CD4-positive, alpha-beta T cell treated with Interleukin-6 at 100 ng/mL for 8 hours (primary cell): Measurements from ENCODE around the gene CADM1.
A peak's percentile ranks its signal among the peaks of the same experiment; 100 is the strongest.

ENCODE experiments used
- DNase-seq: peaks from one replicate; pipeline ENCODE4 v3.0.0-alpha.2; 2020; ENCODE audit warnings: mixed read lengths, low spot score

The CADM1 gene

DNA sequence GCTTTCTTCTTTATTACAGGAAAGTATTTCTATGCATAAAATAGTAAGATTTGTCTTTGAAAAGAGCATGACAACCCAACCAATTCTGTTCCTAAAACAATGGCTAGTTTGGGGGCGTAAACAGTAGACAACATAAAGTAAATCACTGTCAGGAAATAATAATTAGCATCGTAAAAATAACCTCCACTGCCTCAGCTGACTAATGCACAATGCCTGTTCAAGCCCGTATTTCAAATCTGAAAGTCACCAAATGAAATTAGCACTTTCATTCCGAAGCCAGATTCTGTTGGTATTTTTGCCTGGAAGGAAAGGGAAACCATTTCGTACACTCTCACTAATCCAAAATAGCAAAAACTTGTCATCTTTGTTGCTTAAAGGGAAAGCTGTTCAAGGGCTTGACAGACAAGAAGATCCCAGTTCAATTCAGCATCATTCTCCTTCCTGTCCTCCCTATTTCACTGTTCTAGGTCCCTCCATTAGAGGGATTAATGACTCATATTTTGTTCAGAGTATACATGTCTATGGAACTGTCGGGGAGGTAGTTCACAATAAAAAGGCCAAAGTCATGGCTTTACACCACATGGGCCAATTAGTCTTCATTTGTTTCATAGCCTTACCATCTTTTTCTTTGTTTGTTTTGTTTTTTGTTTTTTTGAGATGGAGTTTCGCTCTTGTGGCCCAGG, 154.7 kb downstream of the CADM1 start:
- no peak for DNase-seq

DNA sequence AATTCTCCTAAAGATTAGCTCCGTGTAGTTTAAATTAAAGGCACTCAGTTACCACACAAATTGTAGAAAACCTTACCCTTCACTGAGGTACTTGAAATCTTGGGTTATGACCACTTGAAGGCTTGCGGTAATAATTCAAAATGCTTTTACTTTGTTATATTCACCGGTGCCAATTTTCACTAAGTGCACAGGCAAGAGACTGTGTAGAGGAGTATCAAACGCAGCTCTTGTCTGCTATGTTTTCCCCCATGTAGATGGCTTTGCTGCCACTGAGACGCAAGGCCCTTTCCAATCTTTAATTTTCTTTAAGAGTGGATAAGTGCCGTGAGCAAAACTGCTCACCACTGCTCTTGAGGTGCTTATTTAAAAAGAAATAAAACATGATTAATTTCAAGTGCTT, 155.8 kb downstream of the CADM1 start:
- DNase-seq, result no peak

DNA sequence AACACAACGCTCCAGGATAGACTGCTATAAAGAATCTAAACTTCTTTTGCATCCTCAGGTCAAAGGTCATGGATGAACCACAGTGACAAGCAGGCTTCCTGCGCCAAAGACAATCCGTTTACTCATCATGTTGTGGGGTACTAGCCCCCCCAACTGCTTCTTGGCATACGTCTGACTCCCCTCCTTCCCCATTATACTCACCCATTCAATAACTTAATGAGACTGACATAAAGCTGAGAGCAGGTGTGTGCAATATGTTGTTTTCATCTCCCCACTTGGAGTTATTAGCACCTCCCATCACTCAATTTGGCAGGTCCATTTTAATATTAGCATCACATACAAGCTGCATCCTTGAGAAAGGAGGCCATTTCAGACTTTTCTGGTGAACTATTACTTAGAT, 157.1 kb downstream of the CADM1 start:
- DNase-seq, result no peak

DNA sequence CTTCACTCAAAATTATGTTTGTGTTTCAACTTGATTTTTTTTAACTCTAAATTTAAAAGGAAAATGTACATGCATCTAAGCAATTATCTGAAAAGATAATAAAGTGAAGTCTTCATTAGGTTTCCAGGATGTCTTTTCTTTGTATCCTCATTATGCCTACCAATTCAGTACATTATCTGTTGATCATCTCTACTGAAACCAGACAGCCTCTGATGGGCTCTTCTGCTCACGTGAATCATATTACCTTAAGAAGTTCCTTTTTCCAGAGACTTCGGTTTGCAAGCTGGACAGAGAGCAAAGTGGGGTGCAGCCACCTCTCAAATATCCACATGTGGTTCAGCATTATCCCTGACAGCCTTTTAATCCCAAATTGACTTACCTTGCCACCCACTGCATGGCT, 158.4 kb downstream of the CADM1 start:
- DNase-seq, result no peak

DNA sequence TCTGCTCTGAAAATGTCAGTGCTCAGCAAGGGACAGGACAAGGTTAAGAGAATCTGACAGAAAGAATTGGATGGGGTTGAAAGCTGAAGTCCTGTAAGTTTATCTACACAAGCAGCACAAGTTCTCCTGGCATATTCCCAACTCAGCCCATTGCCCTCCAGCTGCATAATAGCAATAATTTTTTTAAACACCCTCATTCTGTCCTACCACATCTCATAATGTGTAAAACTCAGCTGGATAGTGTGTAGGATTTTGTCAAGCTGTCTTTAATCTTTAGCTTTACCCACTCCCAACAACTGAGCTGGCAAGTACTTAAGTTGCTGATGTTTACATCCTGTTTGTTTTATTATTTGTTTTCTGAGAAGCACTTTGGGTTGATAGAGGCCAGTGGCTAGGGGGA, 158.9 kb downstream of the CADM1 start:
- no peak for DNase-seq

DNA sequence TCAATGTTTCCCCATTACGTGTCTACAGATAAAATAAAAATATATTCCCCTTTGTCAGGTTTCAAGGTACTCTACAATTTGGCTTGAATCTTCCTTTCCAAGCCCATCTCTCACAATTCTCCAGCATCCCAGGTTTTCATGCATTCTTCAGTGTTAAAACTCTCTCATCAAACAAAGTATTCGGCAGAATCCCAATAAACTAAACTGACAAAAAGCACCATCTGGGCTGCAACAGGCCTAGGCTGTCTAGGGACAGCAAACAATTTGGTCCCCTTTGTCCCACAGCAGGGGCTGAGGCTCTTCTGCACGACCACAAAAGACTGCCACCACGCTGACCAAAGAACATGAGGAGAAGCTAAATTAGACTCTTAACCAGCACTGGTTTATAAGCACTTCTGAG, 159.4 kb downstream of the CADM1 start:
- DNase-seq, result no peak

DNA sequence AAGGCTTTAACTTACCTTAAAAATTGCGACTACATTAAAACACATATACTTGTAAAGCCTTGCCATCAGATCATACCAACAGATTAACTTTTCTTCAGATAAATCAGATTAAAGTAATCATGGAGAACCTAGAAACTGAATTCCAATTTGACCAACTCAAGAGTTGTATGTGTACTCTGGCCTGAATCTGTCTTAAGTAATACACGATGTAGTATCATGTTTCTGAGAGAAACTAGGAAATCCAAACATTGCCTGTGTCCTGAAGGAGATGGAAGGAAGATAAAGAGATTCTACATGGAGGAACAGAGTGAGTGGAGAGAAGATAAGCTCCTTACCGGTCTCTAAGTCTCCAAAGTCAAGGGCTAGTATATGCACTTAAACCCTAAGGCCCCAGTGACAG, 162.1 kb downstream of the CADM1 start:
- no peak for DNase-seq

DNA sequence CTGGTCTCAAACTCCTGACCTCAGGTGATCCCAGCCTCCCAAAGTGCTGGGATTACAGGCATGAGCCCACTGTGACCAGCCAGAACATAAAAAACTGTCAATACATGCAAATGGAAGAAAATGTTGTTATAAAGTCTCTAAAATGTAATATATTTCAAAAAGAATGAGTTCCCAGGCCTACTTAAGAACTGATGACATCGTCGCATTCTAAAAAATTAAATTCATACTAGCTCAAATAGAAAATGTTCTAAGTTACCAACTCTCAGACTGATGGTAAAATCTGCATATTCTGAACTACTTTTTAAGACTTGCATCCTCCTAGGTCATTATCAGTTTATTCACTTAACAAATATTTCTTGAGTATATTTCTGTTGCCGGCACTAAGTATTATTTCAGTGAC, 163.3 kb downstream of the CADM1 start:
- DNase-seq, result no peak

DNA sequence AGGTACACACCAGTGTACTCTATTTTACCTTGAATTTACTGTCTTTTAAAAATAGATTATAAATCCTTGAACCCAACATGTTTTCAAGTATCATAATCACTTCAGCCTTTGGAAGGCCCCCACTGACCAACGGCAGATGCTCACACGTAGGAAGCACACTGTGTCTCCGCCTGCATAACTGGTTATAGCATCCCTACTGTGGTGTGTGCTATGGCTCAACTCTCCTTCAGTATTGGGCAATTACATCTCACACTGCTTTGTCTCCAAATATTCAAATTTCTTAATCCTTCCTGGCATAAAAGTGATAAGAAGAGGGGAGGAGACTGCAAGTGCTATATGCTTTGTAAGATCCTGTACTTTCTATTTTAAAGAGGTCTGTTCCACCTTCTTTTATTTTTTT, 165.7 kb downstream of the CADM1 start:
- DNase-seq, result no peak

DNA sequence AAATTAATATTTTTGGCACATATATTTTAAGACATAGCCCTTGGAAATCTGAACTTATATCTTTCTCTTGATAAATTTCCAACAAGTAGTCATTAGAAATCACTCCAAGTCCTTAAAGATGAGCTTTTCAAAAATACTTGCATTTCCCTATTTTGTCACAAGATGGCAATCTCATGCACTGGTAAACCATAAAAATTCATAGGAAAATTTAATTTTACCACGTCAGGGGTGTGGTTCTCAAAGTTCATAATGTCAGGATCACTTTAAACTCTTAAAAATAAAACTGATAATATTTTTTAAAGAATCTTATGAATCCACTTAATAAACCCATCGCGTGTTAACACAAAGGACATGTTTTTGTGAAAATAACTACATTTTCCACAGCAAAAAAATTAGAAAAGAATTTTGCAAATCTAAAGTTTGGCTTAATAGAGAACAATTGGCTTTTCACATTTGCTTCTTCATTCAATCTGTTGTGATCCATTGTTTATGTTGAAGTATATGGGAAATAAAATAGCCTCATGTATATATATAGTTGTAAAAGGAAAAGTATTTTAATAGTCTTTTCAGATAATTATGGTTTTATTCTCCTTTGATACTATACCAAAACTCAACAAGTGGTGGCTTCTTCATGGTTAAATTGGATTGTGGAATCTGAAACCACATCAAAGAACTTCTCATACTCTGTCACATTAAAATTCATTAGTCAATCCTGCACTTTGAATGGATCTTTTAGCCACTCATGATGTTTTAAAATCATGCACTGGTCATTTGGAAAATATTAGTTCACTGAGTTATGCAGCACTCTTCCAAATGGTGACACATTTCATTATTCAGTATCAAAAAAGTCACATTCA, 169.1 kb downstream of the CADM1 start:
- DNase-seq, result no peak

DNA sequence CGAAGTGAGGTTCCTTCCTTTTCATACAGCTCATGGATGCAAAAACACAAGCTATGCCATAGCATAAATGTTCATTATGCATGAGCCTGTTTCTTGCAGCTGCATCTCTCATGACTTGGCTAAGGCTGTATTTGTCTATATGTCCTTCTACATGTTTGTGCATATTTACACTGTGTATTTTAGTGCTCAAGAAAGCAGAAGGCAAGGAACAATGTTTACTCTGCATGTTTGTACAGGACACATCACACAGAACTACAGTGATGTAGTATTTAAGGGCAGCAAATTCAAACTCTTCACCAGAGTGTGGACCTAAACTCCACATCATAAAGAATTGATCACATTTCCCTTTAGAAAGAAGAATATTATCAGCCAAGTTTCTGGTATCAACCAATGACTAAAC, 170.3 kb downstream of the CADM1 start:
- no peak for DNase-seq

DNA sequence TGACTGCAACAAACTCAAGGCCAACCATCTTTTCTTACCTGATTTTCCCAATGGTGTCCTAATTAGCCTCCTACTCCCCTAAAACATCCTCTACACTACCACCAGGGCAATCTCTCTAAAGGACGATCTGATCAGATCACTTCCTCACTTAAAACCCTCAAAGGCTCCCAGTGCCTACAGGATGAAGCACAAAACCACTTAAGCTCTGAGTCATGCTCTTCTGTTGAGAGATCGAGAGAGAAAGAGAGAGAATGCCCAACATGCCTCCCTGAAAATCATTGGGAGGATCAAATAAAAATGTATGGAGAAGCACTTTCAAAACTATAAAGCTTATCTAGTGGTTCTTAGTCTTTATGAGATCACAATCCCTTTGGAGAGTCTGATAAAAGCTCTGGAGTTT, 171.1 kb downstream of the CADM1 start:
- DNase-seq, result no peak

DNA sequence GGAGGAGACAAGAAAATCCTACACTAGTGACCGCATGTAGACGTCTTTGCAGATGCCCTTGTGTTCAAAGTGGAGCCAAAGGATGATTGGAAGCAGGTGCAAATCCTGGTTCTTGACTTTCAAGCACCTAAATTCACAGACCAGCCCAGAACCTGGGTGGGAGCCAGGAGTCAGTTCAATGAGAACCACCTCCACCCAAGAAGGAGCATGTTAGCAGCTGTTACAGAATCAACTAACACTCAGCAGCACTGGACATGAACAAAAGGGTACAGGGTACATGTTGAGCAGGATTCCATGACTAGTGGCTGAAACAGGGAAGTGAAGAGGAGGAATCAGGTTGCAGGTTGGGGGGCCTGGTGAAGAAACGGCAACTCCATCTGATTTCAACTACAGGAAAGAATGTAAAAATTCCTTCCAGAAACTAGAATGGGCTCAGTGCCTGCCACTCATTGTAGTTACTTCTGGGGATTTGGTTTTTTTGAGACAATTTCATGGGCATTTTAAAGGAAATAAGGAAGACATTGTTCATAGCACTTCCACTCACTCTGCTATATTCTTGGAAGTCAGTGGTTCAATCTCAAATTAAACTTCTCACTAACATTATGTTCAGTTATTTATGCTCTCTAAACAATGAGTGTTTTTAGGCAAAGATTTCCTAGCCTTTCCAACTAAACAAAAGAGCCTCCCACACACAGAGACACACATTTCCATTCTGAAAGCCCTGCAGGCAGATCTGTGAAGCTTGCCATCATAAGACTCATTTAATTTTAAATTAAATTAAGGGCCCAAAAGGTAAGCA, 173.3 kb downstream of the CADM1 start:
- no peak for DNase-seq

DNA sequence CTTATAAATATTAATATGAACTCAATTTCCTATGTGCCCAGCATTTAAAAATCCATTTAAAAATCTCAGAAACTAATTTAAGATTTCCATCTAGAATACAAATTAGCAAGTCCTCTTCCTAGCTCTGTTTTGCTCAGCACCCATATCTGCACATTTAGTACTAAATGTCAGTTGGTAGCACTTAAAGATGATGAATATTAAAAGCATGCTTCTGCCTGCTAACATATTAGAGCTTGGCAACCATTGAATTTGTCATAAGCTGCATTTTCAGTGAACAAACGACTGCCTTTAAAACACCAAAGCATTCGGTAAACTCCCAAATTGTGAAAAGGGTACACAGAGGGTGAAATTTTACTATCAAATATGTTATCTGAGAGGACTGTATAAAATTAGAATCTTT, 177.7 kb downstream of the CADM1 start:
- no peak for DNase-seq

DNA sequence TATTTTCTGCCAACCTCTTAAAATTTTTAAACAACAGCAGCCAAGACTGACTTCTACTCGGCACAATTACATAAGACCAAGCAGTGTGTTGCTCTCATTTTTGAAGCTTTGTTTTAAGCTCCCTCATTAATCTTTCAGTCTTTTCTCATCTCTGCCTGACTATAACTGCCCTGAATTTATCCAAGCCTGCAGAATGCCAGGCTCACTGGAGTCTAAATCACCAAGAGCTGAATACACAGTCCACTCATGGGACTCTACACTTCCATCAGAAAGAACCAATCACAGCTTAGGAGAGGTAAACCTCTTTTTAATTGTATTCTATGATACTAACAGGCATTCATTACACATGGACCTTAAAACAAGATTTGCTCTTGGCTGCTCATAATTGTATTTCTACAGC, 178.7 kb downstream of the CADM1 start:
- no peak for DNase-seq

DNA sequence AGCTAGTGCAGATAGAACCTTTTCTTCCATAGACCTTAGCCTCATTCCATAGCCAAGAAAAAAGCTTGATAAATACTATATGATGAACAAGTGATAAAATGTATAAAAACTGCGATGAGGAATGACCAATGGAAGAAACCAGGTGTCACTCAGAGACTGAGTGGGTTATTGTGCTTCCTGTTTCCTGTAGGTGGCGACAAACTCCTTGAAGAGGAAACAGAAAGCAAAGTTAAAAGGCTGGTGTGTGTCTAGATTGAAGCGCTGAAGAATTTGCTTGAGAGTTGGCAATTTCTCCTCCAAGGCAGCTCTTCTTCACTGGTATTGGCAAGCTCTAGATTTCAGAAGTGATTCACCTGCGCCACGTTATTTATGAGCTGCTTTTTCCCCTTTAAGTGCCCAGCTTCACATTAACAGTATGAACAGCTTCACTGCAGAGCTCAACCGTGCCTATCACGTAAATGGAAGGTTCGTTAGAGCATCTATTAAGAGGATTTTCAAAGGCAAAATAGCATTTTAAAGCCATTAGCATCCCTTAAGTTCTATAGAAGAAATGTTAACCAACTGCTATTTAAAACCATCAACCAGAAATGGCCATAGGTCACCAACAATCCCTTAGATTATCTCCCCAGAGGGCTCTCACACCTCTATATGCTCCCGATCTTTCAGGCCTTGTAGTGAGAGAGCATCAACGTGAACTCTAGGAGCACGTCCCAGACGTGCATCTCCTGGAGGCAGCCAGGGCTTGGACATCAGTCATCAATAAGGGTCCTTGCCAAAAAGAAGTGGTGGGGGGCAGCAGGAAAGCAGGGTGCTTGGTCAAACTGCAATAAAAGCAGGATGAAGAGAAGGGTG, 179.4 kb downstream of the CADM1 start:
- DNase-seq, result peak; percentile 24

DNA sequence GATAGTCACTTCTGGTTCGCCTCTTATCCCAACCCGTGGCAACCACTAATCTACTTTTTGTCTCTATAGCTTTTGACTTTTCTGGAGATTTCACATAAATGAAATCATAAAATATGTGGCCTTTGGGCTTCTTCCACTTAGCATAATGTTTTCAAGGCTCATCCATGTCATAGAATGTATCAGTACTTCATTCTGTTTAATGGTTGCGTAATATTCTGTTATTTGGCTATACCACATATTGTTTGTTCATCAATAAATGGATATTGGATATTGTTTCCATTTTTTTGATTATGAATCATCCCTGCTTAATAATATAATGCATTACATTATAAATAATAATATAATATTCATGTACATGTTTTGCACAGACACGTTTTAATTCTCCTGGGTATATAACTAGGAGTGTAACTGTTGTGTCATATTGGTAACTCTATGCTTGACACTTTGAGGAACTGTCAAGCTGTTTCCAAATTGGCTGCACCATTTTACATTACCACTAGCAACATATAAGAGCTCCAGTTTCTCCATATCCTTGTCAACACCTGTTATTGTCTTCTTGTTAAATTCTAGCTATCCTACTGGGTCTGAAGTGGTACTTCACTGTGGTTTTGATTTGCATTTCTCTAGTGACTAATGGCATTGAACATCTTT, 181.5 kb downstream of the CADM1 start:
- DNase-seq, result no peak

DNA sequence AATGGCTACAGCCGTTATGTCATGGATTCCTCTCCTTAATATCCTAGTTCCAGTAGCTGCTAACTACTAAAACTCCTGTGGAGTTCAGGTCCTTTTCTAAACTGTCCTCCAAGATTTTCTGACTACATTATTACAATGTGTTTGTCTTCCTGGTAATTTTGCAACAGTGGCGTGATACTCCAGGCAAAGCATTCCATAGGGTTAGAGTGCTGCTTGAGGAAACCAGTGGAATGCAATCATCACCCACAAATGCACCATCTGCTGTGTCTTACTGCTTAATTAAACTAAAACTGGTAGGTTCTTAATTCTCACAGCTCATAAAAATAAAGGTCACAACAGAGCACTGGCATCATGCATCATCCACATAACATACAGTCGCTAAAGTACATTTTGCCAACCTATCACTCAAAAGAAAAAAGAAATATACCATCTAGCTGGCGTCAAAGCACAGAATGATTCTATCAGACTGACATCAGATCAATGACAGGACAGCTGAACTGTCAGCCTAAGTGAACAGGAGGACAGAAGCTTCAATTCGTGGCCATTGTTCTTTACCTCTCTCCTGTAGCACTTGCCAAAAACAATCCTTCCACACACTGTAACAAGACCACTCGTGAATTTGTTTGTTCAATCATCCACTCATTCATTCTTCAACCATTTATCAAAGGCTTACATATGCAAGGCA, 182.5 kb downstream of the CADM1 start:
- DNase-seq, result no peak

DNA sequence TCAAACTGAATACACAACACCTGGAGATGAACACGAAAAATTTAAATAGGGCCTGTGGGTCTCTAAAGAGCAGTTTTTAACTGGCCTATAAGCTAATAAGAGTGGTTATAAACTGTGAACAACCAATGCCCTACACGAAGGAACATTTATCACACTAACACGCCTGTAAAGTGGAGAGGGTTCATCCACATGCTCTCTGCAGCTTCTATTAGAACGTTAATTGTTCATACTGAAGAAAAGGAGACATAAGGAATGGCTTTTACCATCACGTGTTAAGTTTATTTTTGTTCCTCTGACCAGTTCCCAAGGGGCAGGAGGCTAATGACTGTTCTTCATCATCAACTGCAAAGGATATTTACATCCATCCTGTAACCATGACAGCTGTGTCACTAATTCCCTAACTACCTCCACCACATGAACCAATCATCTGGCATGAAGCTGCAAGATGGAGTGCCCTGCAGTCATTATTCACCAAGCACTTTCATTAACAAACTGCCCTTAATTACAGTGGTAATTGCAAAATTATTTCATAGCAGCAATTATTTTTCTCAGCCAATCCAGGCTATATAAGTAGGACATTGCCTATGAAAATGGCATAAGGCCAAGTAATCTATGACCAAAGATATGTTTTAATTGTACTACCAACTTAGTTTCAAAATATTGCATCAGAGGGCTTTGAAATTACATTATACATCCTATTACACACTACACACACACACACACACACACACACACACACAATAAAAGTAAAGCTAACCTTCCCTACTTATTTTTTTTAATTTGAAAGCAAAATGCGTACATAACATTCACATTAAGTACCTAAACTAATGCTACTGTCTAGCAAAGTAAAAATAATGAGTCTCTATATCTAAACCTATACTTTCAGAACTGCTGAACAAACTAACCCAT, 186.7 kb downstream of the CADM1 start:
- no peak for DNase-seq

DNA sequence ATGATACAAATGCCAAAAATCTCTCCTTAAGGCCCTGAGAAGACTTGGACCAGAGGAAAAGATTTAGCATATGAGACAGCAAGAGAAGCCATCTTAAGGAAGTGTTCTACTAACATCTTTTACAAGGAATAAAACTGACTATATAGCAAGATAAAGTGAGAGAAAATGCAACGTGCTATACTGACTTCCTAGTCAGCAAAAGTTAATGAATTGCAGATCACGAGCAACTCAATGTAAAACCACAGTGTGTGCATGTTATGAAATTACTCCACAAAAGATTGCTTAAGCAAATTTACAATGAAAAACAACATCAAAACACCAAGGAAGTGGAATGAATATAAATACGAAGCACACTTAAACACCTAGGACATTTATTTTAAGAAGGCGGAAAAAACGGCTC, 187.5 kb downstream of the CADM1 start:
- no peak for DNase-seq
